Measurements from ENCODE around the gene SACM1L.

SACM1L gene

GRCh38 chr3:45760878-45761711 lies 71.9 kb downstream of the SACM1L start:
- TF ChIP-seq FOXP2 (optimal IDR thresholded peaks at IDR 0.05; ENCODE audit: borderline replicate concordance, extremely low read depth, extremely low read length, insufficient read depth): peak; percentile 29
- TF ChIP-seq TAF1 (IDR thresholded peaks at IDR 0.05; ENCODE audit: borderline replicate concordance, insufficient read depth, low read length): no peak

- no peak for TF ChIP-seq REST (IDR thresholded peaks at IDR 0.05; ENCODE audit: insufficient read depth in 1 of 2, low read depth in 2 of 2, low read length in 2 of 2)
- TF ChIP-seq TAF1 (IDR thresholded peaks at IDR 0.05; ENCODE audit: borderline replicate concordance, insufficient read depth, low read length): no peak
- TF ChIP-seq FOXP2 (optimal IDR thresholded peaks at IDR 0.05; ENCODE audit: borderline replicate concordance, extremely low read depth, extremely low read length, insufficient read depth): no peak
- no peak for TF ChIP-seq POLR2AphosphoS5 (IDR thresholded peaks at IDR 0.05; ENCODE audit: low read depth, low read length)
- no peak for TF ChIP-seq SIN3A (IDR thresholded peaks at IDR 0.05; ENCODE audit: borderline replicate concordance, insufficient read depth, low read length)
These were observed 72.6 kb downstream of the SACM1L start for GRCh38 chr3:45761831-45762230.

- no peak for TF ChIP-seq FOXP2 (optimal IDR thresholded peaks at IDR 0.05; ENCODE audit: borderline replicate concordance, extremely low read depth, extremely low read length, insufficient read depth)
- TF ChIP-seq REST (IDR thresholded peaks at IDR 0.05; ENCODE audit: insufficient read depth in 1 of 2, low read depth in 2 of 2, low read length in 2 of 2): no peak
- no peak for TF ChIP-seq POLR2AphosphoS5 (IDR thresholded peaks at IDR 0.05; ENCODE audit: low read depth, low read length)
- no peak for TF ChIP-seq SIN3A (IDR thresholded peaks at IDR 0.05; ENCODE audit: borderline replicate concordance, insufficient read depth, low read length)
- TF ChIP-seq TAF1 (IDR thresholded peaks at IDR 0.05; ENCODE audit: borderline replicate concordance, insufficient read depth, low read length): no peak
These were observed 73.6 kb downstream of the SACM1L start for GRCh38 chr3:45762647-45763302.

- TF ChIP-seq REST (IDR thresholded peaks at IDR 0.05; ENCODE audit: insufficient read depth in 1 of 2, low read depth in 2 of 2, low read length in 2 of 2) (no peak), POLR2AphosphoS5 (IDR thresholded peaks at IDR 0.05; ENCODE audit: low read depth, low read length) (no peak), TAF1 (IDR thresholded peaks at IDR 0.05; ENCODE audit: borderline replicate concordance, insufficient read depth, low read length) (no peak), FOXP2 (optimal IDR thresholded peaks at IDR 0.05; ENCODE audit: borderline replicate concordance, extremely low read depth, extremely low read length, insufficient read depth) (no peak), SIN3A (IDR thresholded peaks at IDR 0.05; ENCODE audit: borderline replicate concordance, insufficient read depth, low read length) (no peak)
These were observed 74.1 kb downstream of the SACM1L start for GRCh38 chr3:45763303-45763675.

GRCh38 chr3:45765266-45765851 lies 76.2 kb downstream of the SACM1L start:
- TF ChIP-seq FOXP2 (optimal IDR thresholded peaks at IDR 0.05; ENCODE audit: borderline replicate concordance, extremely low read depth, extremely low read length, insufficient read depth) (no peak), REST (IDR thresholded peaks at IDR 0.05; ENCODE audit: insufficient read depth in 1 of 2, low read depth in 2 of 2, low read length in 2 of 2) (no peak), POLR2AphosphoS5 (IDR thresholded peaks at IDR 0.05; ENCODE audit: low read depth, low read length) (no peak), TAF1 (IDR thresholded peaks at IDR 0.05; ENCODE audit: borderline replicate concordance, insufficient read depth, low read length) (no peak), SIN3A (IDR thresholded peaks at IDR 0.05; ENCODE audit: borderline replicate concordance, insufficient read depth, low read length) (no peak)

Measured in PFSK-1 (cell line).